GM12891 (cell line): Measurements from ENCODE around the gene RNF125.

ENCODE experiments used
- POLR2A ChIP-seq: IDR thresholded peaks from 2 replicates; pipeline ENCODE4 v1.6.1; 2011; ENCODE audit warnings: low read depth, low read length, control low read depth
- POLR2AphosphoS5 ChIP-seq: IDR thresholded peaks from 2 replicates; pipeline ENCODE4 v1.6.1; 2011; ENCODE audit warnings: low read depth, low read length, control low read depth

- TF ChIP-seq POLR2A = no peak
- TF ChIP-seq POLR2AphosphoS5 = no peak
Measured at GRCh38 chr18:32095900-32096229, 77.2 kb downstream of the RNF125 start.
